Activated CD8-positive, alpha-beta memory T cell treated with anti-CD3 and anti-CD28 coated beads, Interleukin-2, amount 50 U/mL, for 1 hour (primary cell): Measurements from ENCODE around the gene NTNG1.

Source experiments
- DNase-seq: peaks from one replicate; pipeline ENCODE4 v3.0.0-alpha.2; 2020; ENCODE audit errors: extremely low read depth

The NTNG1 gene

DNA sequence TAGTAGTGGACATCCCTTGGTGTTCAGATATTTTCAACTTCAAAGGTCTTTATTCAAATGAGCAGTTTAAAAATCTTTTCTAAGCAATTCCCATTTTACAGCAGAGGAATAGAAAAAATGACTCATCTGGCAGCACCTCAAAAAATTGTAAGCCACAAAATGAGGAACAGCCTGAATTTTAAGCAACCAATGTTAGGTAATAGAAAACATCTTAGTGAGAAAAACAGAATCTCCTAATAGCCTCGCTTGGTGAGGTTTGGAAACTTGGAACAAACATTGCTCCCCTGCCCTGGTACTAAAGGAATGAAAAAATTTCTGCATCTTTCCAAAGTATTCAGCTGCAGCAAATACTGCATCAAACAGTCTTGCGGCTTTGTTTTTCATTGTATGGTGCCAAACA lies 264.4 kb downstream of the NTNG1 start:
- DNase-seq: no peak

DNA sequence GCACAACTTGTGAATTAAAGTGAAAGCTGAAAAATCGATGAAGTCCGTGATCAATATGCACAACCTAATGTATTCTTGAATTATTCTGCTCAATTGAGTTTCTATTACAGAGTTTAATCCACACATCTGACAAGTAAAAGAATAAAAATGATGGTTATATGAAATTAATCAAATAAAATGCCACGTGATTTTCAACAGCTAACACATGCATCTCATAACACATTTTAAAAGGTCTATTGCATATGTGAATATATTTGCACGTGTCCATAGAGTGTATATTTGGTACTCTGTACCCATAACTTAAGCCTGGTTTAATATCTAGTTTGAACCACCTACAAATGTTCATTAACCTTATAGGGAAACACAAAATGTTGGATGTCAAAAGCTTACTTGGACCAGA lies 266.2 kb downstream of the NTNG1 start:
- DNase-seq: no peak

DNA sequence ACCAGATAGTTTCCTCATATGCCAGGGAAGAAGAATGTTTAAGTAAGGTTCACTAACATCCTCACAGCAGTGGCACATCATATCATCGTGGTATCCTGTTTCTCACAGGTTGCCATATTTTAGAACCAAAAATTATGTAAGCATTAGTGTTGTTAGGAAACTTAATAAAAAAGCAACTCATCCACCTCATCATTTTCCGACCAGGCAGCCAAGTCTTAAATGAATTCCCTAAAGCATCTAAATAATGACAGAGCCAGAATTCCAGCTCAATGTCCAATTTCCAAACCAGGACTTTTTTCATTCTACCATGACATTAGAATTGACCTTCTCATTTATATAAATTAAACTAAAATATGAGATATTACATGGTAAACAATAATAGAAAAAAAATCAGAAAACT lies 272.7 kb downstream of the NTNG1 start:
- DNase-seq: no peak

DNA sequence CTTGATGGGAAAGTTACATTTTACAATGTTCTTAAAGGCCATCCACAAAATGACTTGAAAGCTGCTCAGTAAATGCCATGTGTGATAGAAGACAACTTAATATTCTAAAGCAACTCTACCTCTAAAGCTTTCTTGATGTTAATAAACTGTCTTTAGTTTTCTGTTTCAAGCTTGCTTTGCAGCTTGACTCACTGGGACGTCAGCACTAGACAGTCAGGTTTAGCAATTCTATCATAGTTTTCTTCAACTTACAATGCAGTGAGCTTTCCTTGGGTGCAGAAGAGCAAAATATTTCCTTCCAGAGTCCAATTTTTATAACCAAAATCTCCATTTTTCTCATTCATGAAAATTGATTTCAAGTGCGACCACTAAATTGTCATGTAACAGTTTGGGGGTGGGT lies 273.1 kb downstream of the NTNG1 start:
- no peak for DNase-seq

DNA sequence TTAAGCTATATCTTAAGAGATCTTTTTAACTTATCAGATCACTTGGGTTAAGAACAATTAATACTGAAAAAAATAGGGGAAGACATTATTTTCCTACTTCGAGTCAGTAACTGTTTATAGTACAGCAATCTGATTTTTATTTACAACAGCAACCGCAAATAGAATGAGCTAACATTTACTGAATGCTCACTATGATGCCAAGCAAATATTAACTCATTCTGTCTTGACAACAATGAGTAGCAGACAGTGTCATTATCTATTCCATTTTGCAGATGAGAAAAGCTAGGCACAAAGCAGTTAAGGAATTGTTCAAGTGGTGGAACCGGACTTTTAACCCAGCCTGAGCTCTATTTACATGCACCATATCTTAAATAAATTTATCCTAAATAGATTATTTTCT lies 273.7 kb downstream of the NTNG1 start:
- no peak for DNase-seq

DNA sequence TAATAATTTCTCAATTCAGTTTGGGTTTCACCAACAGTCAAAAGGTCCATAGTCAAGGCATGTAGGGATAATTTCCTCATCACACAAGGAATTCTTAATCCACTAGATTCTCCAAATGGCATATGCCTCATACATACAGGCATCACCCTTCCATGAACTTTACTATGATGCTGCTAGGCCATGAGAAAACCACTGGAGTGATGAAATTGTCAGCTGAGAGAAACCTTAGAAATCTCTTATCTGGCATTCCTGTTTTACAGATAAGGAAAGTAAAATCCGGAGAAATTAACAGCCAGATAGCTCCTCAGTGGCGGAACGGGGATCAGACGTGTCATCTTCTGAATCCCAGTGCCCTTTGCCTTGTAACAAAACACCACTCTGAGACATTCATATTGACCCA lies 274.4 kb downstream of the NTNG1 start:
- DNase-seq: no peak

DNA sequence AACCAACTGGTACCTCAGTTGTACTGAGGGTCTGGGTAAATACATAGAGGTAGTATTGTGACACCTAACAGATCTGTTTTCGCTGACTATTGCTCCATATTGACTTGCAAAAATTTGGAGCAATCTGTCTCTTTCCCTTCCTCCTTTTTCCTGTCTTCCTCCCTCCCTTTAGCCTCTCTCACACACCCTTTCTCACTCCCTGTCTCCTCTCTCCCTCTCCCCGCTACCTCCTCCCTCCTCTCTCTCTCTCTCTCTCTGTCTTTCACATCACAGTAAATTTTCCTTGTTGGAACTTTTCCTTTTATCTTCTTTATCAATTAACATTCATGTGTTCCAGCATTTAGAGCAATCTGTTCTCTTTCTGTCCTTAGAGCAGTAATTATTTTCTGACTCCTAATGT lies 278.2 kb downstream of the NTNG1 start:
- DNase-seq: no peak

DNA sequence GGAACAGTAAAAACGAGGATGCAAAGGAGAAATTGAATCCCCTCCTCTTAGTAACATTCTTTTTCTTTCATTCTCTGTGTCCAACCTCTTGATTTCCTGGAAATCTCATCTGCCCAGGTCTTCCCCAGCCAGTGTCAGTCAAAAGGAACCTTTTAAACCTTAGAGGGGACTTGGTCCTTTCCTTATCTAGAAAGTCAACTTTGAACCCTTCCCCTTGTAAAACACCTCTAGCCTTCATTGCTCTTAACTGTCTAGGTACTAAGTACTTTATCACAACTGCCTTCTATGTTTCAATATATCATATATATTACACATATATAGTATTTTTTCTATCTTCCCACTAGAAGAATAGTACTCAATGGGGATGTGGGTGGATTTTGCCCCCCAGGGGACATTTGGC lies 282.1 kb downstream of the NTNG1 start:
- no peak for DNase-seq

DNA sequence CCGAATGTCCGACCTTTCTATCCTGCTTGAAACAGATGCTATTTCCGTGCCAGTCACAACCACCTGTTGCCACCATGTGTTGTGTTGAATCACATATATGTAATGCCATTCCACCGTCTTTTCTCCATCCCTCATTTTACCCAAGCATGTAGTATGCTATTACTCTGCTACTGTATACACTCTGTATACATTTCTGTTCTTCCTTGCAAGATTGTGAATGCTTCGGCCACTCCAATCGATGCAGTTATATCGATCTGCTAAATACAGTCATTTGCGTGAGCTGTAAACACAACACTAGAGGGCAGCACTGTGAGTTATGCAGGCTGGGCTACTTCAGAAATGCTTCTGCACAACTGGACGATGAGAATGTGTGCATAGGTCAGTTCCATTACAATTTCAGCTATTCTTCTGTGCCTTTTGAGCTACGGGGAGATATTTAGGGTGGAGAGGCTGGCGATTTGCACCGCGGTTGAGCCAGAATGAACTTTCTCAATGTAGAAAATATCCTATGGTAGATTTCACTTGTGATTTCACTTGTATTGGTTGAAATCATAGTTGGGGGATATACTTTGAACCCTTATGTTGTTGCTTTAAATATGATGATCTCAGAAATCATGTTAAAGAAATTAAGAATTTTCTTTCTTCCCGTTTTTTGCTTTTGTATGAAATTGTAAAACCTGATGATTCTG lies 289.8 kb downstream of the NTNG1 start:
- no peak for DNase-seq

DNA sequence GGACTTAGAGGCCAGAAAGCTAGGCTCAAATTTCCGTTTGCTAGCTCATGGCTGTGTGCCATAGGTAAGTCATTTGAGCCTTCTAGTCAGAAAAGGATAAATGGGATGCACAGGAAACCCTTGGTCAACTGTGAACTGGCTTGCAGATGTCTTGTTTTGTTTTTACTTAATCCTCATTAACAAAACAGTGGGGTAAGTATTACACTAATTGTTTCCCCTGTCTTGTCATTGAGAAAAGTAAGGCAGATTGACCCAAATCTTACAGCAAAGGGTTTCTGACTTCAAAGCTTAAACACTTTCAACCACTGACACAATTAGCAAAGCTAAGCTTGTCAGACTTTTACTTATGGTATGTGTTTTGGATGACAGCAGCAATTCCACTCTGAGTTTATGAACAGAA lies 291.3 kb downstream of the NTNG1 start:
- DNase-seq: no peak

DNA sequence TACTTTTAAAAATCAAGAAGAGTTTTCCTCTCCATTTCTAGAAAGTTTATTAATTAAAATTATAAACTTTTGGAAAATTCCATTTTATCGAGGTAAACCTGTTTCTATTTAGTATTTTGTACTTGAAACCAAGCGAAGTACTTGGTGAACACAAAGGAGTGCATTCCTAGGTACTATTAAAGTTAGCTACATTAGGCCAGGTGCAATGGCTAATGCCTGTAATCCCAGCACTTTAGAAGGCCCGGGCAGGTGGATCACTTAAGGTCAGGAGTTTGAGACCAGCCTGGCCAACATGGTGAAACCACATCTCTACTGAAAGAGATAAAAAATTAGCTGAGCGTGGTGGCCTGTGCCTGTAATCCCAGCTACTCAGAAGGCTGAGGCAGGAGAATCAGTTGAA lies 292.2 kb downstream of the NTNG1 start:
- no peak for DNase-seq

DNA sequence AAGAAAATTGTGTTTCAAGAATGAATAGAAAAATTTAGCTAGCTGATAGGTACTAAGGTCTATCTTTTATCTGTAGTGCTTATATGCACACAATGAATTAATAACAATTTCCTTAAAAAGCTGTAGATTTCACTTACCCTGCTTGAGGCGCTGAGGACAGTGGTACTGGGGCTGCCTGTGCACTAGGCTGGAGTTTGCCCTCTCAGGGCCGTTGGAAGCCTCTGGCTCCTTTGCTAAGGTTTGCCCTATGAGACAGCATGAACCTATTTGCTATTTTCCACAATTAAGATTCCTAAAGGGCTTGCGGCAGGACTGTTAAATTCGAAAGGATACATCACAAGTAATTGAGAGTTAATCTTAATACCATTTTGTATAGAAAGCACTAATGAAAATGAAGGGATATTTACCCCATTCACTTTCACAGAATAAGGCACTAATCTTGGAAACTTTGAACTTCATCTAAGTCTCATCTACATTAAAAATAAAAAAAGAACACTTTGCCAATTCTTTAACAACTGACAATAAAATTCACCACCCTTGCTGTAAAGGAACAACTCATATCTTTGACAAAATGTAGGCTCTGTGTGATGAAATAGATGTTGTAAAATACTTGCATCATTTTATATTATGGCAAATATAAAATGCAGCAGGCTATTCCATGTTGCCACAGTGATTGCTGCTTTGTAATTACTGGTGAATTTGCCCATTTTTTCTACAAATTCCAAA lies 293.0 kb downstream of the NTNG1 start:
- no peak for DNase-seq

DNA sequence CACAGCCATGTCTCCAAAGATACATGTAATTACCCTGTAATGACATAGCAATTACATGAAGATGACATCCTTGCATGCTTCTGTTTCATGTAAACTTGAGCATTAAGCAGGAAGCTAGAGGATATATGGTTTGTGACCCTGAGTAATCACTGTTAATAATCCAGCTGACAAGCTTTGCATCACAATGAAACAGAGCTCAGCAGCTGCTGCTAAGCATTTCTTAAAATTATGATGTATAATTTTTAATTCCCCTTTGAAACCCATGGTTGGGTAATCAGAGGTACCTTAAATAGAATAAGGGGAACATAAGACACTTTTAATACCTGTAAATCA lies 293.5 kb downstream of the NTNG1 start:
- DNase-seq: no peak

DNA sequence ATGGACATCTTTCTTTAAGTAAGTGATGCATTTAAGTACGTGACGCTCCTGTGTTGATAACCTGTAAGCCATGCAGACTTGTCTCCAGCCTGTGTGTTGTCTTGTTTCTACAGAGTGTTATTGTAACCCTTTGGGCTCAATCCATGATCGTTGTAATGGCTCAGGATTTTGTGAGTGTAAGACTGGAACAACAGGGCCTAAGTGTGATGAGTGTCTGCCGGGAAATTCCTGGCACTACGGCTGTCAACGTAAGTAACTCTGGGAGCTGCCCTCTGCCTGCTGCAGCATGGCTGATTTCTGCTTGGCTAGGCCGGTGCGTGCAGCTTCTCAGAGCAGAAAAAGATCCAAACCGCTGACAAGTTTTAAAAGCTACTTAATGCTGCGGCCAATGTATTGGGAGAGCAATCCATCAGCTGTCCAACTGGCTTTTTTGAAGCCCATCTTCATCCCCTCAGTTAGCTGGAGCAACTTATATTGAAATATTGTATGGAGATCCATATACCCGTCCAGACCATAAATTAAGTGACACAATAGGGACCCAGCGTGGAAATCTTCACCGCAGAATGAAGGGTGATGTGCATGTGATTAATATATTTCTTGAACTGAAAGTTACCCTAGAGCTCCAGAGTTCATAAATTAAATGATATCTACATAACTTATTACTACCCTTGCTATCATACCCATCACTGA lies 295.9 kb downstream of the NTNG1 start:
- no peak for DNase-seq

DNA sequence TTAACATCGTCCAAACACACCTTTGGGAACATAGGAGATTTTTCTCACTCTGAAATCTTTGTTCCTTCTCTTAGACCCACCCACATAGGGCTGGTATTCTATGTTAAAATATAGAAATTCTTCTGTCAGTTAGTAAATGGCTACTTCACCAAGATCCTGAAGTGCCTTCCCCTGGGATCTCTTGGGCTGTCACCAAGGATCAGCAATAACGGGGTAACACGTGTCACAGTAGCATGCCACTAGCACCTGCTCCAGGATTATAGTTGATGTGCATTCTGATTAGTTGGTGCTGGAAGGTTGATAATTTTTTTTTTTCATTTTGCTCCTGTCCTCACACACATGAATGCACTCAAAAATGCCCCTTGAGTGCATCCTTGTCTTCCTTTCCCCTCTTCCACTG lies 298.7 kb downstream of the NTNG1 start:
- no peak for DNase-seq

DNA sequence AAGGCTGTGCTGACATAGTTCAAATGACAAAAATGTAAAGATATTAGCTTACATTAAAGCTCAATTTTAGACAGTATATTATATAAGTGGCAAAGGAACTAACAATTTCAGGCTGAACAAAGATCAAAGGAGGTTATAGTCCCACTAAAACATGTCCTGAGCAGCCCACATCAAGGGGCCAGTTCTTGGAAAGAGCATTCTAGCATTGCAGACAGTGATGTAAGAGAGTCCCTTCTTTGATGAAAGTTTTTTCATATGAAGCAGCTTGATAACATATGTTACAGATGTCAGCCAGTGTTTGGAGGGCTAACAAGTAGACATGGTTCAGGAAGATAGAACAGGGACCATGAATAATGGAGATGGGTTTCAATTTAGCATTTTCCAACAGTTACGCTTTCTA lies 301.7 kb downstream of the NTNG1 start:
- DNase-seq: no peak

DNA sequence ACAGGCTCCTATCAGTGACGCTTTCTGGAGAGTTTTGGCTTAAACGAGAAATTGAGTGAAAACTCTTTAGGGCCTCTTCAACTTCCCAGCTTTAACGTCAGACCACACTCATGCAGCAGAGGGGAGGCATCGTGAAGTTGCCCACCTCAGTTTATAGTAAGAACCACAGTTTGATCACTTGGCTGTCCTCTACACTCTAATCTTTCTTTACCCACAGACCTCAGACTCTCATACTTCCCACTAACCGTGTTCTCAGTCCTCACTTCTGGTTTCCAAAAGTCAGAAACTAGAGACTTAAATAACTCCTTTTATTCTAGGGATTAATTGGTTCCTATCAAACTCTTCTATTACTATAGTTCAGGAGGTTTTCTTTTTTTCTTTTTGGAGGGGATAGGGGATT lies 302.2 kb downstream of the NTNG1 start:
- DNase-seq: no peak

DNA sequence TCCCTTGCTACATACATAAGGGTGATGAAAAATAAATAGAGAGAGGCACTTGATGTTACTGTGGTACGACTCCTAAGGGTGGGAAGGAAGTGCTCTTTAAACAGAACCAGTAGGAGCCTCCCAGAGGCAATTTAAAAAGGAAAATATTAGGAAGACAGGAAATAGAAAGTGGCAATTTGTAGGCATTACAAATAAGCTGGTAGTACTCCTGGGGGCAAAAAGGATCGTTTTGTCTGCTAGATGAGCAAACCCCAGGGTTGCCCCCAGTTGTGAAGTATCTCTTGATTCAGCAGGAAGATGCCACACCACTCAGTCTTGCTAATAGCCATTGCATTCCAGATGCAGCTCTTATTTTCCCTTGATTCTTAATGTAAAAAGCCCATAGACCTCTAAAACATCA lies 303.0 kb downstream of the NTNG1 start:
- no peak for DNase-seq

DNA sequence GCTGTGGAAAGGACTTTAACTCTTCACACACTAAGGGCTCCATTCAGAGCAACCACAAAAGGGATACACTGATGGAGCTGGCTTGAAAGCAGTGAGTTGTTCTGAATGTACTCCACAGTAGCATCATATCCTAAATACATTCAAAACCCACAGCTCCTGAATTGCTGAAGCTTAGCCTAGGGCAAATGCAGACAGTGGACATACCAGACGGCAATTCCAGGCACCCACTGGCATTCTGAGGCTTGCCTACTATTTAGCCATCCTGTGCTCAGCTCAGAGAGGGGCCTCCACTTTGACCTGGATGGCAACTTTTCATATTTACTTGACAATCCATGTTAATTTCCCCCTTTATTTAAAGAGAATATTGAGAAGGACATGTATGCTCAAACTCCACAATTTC lies 303.5 kb downstream of the NTNG1 start:
- DNase-seq: no peak

DNA sequence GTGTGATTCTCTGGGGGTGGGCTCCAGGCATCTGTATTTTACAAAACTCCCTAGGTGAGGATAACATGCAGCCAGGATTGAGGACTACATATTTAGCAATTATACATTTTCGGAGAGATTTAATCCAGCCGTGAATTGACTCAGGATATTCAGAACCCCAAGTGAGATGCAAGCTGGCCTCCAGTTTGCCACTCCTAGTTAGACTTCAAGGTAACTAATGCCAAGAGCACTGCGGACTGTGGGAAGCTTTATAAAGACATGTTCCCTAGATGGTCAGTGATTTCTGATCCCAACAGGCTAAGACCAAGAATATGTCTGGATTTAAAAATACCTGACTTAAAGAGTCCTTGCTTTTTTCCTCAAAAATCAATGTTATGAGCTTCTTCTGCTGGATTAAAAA lies 308.5 kb downstream of the NTNG1 start:
- DNase-seq: no peak

DNA sequence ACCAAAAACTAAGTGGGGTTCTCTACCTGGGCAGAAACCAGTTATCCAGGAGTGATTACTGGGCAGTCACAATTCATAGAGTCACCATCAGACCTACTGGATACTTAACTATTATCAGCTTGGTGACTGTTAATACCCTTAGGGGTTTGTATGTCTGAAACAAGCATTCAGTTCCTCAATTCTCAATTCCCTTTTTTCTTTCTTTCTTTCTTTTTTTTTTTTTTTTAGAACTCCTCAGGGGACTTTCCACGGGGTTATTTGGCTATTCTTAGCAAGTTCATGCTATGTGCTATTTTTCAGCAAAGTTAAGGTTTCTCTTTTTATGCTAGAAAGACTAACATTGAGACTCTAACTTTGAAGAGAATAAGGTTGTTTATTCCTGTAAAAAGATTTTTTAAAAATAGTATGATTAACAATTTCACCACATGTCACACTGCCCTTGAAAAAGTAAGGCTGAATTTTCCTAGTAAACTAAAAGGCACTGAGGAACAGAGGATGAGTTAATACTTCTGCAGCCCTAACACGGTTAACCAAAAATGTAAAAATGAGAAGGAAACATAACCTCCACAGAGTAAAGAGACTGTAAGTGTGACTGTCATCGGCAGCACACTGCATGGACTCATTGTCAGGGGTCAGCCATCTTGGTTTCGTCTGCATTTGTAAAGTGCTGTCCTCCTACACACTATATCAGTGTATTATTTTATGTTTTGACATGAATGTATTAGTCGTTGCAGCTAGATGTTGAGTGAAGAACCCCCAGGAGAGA lies 310.2 kb downstream of the NTNG1 start:
- no peak for DNase-seq

DNA sequence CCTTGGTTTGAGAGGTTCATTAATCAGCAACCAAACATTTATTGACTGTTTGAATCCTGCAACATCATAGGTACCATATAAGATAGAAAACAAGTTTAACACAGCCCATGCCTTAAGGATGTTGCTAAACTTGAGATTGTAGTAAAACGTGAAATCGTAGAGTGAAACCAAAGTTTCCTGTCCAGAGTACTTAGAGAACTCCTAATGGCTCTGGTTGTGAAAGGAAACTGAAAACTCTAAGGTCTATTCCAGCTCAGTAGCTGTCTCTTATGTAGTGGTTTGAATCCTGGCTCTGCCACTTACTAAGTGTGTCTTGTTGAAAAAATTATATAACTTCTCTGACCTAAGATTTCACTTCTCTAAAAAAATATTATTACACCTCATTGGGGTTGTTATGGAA lies 310.9 kb downstream of the NTNG1 start:
- DNase-seq: no peak

DNA sequence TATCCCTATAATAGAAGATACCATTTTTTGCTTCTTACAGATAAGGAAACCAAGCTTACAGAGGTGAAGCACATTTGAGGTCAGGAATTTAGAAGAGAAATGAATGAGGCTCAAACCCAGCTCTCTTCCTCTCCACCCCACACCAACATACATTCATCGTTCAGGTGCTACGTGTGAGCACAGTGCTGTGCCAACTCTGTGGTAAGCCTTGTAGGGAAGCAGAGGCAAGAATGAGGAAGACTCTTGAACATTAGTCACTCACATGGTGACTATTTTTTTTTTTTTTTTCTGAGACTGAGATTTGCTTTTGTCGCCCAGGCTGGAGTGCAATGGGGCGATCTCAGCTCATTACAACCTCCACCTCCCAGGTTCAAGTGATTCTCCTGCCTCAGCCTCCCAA lies 314.0 kb downstream of the NTNG1 start:
- DNase-seq: no peak
